Bronchus fibroblast of lung (primary cell): ENCODE data around the gene LYZL1. TPM values are rescaled to one million over a fixed set of nuclear protein-coding genes. Genes with fewer than 3 reads are reported as not detected.

Source experiments
- total RNA-seq: library from RNA; depleted of rRNA; stranded (reverse); fragments of >200 nt; gene quantifications from 2 replicates; pipeline ENCODE4 v1.2.3, GENCODE V29; 2015

The LYZL1 gene
- total RNA-seq: not detected in 2 replicates

GRCh38 chr10:29288906-29289305 lies at the start of gene LYZL1:
TSS of gene LYZL1 (plus strand) at chr10:29289070. CDS start at chr10:29291868, 2,798 bp downstream.

